NCI-H1092 treated with DMSO at 0.1 percent for 48 hours (cell line): ENCODE data around the gene EVX1.

Experiments
- DNase-seq: peaks from one replicate; lab custom pipeline; 2025; lab: John Stamatoyannopoulos, UW

The EVX1 gene

GRCh38 chr7:27205325-27206280 lies 37.0 kb upstream of the EVX1 start:
- DNase-seq: no peak

- DNase-seq: no peak
Observed at GRCh38 chr7:27207348-27207985, 35.1 kb upstream of the EVX1 start.

DNA sequence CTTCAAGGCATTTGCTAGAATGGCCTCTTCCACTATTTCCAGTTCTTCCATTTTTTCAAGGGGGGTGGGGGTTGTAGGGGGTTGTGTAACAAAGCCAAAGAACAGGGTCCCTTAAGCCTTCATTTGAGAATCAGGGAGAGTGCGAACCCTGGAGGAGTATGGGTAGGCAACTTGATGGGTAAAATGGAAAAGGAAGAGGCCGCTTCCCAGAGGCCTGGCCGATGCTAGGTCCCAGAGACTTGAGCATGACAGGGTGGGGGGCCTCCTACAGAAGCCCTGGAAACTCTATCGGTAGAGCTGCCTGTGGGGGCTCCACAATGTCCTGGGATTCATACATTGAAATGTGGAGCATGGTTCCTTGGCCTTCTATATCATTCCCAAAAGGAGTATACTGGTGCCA lies 33.6 kb upstream of the EVX1 start:
- DNase-seq: no peak

GRCh38 chr7:27209933-27210440 lies 32.6 kb upstream of the EVX1 start:
- no peak for DNase-seq

DNA sequence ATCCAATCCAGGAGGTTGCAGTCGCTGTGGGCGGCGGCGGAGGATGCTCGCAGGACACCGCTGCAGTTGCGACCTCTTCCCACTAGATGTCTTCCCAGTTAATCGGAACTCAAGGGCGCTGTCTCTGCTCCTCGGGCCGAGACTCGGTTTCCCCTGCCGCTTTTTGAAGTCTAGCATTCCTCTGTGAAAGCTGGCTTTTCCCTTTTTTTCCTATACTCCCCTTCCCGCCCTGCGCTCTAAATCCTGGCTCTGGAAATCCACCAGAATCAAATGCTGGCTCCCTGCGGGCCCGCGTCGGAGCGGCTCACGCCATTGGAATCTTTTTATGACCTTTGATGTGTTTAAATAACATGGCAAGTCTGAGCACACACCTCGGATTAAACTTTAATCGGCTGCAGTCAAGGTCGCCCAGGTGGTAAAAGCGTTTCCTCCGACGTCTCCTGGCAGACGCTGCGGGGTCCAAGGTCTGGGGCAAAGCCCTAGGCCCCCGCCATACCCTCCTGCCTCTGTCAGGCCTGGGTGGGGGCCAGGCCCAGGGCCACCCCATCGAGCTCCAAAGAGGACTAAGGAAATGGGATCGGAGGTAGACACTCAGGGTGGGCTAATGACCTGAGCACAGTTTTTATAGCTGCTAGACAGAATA lies 32.0 kb upstream of the EVX1 start:
- no peak for DNase-seq

DNA sequence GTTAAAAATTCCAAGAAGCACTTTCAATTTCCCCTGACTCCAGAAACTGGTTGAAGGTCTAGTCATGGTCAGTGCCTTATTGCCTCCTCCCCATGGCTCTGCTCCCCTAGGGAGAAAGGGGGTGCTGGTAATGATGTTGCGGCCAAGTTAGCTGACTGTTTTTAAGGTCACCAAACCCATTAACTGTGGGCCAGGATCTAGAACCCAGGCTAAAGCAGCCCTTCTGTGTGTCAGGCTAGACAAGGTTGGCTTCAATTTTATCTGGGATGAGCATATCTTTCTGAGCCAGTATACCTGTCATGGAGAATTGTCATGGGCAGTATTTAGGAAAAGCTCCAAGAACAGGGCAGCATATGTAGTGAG lies 31.5 kb upstream of the EVX1 start:
- DNase-seq: no peak

GRCh38 chr7:27211764-27212204 lies 30.8 kb upstream of the EVX1 start:
- DNase-seq: no peak

DNA sequence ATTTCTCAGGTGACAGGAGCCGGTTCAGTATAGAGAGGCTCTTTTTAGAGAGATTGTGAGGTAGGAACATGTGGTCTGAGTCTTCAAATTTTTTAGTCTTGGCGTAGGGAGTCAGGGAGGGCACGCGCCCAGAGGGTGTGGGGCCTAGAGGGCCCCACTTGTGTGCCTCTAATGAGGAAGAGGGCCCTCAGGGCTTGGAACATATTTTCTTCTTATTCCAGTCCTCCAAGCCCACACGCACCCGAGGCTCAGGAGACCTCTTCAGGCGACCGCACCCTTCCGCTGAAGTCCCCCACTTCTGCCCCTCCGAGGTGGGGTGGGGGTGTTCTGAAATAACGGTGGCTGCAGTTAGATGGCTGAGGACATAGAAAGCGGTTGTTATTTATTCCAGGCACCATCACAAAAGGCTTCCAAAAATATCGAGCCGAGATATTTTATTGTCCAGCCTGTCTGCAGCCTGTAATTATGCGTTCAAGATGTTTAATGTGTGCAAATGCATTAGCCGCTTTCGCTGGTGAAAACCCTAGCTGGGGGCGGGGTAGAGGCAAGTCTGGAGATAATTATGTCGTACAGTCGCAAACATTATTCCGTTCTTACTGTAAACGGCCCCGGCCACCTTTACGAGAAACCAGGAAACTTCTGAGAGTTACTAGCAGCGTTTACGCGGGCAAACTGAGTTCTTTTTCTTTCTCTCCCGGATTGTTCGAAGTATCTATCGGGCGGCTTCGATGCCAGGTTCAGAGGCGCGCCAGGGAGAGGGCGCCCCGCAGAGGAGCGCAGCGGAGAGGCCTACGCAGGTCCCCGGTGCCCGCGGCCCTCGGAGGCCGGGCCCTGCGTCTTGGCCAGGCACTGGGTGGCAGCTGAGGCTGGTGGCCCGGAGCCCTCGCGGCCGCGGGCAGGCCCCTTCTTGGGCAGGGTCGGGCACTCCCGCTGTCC lies 29.8 kb upstream of the EVX1 start:
- DNase-seq: peak; percentile 19

DNA sequence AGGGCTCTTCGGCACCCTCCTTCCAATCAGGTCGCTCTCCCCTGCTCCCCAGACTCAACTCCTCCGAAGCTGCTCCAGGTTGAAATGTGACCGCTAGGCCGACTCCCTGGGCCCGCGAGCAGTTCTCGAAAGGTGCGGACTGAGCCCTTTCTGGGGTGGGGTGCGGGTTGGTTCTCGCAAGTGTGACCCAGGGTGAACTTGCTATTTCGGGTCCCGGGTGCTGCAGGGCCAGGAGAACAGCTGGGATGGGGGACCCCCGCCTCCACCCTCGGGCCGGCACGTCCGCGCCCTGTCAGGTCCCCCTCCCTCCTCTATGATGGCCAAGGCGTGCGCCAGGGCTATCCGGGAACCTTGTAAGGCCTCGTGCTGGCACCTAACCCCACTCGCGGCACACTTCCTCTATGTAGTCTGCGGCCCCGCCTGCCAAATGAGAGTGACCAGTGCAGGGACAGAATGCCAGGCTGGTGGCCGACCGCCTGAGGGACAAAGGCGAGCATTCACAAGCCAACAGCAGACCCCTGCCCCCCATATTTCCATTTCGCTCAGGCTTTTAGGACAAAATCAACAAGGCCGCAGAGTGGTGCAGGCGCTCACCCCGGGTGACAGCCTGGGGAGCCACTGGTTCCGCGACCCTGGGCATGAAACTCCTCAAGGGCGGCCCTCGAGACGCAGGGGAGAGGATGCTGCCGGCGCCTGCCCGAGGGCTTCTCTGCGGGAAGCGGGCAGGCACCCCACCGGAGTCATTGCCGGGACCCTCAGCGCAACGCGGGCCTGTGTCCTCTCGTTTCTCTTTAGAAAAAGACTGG lies 29.0 kb upstream of the EVX1 start:
- no peak for DNase-seq

DNA sequence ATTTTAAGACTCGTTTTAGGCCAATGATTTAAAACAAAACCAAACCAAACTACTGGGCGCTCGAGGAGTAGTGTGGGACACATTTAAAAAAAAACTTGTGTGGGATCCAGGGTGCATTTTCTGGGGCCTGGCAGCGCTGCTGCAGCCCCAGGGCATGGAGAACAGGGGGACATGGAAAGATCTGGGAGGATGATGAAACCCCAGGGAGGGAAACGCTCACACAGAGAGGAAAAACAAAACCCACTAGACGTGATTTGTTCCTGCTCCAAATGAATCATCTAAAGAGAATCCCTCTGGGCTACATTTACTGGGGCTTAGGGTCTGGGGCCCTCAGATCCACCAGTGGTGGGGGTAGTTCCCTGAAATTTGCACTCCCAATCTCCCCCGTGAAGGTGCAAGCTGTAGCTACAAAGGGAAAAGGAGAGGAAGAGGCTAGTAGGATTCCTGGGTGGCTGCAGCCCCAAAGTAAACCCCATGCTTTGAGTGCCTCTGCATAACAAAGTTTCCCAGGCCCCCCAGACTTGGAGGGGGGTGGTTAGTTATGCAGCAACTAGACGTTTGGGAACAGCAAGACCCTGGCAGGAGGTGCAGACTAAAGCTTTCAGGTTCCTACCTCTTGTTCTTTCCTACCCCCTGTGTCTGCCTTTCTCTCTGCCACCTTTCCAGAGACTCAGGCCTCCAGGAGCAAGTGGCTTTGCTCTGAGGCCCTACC lies 28.2 kb upstream of the EVX1 start:
- no peak for DNase-seq

DNA sequence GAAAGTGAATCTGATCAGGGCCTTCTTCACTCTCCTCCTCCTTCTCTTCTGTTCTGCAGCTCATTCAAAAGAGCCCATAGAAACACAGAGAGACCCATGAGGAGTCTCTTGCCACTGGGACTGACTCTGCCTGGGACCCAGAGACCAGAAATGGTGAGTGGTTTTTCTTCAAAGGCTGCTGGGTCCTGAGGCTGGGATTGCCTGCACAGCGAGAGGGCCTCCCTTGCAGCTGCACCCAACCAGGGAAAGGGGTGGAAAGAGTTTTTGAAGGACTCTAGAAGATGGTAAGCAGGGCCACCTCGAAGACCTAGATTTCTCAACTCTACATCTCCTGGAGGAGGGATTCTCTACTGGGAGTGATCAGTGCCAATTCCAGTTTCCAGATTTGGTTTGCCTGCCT lies 27.2 kb upstream of the EVX1 start:
- no peak for DNase-seq

GRCh38 chr7:27217951-27218350 lies 24.7 kb upstream of the EVX1 start:
- no peak for DNase-seq

GRCh38 chr7:27219821-27220220 lies 22.8 kb upstream of the EVX1 start:
- DNase-seq: no peak

DNA sequence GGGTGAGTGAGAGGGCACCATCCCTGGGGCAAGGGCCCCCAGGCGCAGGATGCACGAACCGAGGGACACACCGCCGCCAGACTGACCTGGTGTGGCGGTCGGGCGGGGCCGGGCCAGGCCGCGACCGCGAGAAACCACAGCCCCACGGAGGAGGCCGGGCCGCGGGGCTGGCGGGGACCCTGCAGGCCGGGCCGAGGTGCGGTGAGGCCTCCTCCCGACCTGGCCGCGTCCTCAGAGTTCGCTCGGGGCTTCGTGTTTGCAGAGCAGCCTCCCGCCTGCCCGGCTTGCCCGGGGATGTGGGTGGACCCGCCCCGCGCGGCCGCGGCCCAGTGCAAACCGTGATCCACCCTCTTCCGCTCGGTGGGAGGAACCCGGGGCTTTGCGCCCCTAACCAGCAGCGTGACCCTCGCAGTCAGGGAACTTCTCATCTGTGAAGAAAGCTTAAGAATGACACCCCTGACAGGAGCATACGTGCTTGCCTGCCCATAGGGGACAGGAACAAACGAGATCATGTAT lies 22.1 kb upstream of the EVX1 start:
- no peak for DNase-seq

DNA sequence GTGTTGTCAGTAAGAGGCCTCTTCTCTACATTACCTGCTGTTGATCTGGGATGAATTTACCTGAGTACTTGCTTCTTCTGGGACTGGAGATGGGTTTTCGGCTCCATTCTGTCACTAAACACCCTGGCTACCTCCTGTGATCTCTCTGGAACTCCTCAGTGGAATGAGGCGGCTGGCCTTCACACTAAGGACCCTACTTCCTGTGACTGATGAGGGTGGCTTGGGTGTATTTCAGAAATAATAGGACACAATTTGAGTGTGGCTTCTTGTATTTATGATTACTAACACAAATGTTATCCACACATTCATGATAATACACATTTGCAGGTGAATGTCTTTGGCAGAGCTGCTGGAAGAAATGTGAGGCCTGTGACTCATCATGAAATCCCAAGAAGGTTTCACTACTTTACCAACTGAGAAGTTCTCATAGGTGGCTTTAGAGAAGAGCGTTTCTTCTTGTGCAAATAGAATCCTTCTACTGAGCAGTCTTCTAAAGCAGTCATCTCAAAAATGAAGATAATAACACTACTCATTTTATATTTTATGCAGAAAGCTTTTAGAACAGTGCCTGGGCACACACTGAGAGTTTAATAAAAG lies 21.3 kb upstream of the EVX1 start:
- no peak for DNase-seq

DNA sequence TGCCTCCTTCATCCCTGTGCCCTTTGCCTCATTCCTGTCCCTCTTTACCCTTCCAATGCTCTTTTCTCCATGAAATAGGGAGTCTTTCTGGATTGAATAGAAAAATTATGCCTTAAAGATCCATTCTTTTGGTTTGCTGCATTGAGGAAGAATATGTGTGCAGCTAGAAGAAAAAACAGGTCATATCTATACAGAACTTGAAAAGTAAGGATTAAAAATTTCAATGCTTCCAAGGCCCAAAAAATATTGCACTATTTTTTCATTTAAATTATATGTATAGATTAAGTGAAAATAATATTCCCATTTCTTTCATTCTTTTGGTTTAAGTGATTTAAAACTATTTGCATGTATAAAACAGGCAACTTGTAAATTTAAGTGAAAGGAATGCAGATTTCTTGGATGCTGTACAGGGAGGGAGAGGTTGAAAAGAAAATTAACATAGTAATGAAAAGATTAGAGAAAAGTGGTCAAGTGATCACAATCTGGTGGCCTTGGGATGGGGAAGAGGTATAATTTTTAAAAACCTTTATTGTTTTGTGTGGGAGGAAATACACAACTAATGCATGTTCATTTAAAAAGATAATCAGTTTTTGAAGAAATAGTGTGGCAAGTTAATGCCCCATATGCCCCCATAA lies 18.5 kb upstream of the EVX1 start:
- DNase-seq: no peak

DNA sequence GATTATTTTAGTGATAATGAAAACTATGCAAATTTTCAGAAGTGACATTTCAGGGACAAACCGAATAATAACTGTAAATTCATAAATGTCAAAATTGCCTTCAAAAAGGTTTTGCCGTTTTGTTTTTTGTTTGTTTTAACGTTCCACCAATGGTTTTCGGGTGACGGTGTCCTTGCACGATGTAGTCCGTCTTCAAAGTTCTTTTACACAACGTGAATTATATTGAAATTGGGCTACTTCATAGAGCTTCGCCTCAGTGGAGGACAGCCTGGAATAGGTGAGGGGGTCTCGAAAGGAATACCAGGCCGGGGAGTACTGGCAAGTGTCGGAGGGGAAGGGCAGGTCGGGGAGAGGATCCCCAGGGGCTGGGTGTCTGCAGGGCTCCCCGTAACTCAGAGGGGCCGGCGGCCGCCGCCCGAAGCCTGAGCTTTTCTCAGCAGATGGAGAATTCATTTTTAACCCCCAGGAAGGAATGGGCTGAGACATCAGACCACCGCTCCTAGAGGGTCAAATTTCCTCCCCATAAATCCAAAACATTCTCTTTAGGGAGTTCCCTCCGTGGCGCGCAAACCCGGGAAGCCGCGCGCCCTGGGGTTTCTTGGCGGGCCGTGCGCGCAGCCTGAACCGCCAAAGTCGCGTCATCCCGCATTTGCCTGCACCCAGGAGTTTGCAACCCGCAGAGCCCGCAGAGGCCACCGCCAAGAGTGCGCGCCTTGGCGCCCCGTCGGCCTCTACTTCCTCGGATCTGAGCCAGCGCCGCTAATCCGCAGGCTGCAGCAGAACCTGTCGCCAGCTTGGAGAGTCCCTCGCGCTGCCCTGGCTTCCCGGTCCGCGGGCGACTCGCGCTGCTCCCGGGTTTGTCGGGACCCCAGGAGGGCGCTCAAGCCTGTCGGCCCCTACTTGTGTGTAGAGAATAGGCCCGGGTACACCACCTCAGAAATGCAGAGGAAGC lies 17.3 kb upstream of the EVX1 start:
- DNase-seq: no peak

- DNase-seq: no peak
Observed at GRCh38 chr7:27229448-27229847, 13.2 kb upstream of the EVX1 start.
